ENCODE measurements around the gene FRMD4B.
"Not testable (repeated sequence)": the region's sequence is repeated elsewhere in the genome, so short reads cannot be mapped to it uniquely, and the experiment has no call there.

The FRMD4B gene

DNA sequence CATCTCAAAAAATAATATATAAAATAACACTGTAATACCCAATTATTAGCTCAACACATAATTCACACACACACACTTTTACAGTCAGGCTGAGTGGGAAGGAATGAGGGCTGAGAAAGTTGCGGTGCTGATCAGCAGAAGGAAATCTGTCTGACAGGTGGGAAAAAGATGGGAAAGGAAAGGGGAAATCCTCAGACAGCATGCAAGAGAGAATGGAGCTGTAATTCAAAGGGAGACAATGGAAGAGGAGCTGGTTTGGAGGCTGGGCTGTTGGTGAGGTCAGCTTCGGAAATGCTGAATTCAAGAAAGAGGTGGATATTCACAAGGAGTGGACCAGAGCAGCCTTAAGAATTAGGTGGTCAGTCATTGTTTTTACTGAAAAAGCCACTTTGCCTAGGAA lies 141.8 kb downstream of the FRMD4B start:
- no peak for DNase-seq (ENCODE audit: low read depth)

DNA sequence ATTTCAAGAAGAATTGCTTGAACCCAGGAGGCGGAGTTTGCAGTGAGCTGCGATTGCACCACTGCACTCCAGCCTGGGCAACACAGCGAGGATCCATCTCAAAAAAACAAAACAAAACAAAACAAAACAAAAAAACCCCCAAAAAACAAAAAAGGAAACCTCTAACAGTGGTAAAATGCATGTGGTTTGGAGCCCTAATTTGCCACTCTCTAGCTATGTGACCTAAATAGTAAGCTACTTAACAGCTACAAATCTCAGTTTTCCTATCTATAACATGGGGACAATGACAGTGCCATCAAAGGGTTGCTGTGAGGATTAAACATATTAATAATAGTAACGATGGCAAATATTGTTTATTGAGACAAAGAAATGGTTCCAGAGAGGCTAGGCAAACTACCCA lies 144.1 kb downstream of the FRMD4B start:
- no peak for DNase-seq (ENCODE audit: low read depth)

DNA sequence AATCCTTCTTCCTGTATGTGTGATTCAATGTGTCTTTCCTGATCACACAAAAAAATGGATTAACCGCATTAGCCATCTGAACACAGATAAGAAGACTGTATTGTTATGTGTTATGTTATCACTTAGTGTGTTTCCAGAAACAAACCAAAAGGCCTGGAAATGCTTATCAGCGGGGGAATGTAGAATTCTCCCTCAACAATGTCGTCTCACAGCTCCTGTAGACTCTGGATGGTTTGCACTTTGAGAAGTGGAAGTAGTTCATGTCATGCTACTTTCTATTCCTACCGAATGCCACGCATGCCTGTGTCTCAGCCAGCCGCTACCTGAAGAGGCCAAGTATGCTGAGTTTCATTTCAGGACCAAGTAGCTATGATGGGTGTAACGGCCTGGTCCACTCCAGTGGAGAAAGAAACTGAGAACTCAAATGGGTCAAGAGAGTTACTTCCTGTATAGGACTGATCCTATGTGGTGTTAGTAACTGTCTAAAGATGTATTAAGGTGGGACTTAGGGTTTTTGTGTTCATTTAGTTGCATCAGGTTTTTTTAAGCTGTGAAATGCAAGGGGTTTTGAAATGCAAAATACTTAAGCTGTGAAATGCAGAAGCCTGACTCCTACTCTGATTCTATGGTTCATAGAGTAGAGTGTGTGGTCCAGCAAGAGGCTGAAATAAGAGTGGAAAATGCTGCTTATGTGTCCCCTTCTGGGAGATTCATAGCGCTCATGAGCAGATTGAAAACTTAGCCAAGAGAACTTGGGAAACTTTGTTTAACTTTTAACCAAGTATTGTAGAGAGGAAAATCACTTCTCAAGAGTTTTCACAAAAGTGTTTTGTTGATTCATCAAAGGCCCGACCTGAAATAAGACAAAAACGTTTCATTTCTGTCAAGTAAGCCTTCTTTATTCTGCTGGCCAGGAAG lies 145.0 kb downstream of the FRMD4B start:
- no peak for DNase-seq (ENCODE audit: low read depth)

DNA sequence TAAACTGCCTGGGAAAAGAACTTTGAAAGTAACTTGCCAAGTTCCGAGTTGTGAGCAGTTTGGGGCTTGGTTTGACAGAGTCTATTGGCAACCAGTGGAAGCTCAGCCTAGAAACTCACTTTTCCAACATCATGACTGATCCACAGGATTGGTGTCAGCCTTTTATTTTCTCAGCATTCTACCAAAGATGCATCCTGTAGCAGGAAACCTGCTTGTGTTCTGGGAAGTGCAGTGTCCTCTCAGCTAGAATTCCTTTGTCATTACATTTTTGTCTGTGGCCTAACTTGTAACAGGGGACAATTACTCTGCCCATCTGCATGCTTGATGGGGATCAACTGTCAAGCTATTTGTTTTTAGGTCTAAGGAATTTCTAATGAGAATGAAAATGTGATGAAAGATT lies 146.8 kb downstream of the FRMD4B start:
- DNase-seq (ENCODE audit: low read depth), result no peak

DNA sequence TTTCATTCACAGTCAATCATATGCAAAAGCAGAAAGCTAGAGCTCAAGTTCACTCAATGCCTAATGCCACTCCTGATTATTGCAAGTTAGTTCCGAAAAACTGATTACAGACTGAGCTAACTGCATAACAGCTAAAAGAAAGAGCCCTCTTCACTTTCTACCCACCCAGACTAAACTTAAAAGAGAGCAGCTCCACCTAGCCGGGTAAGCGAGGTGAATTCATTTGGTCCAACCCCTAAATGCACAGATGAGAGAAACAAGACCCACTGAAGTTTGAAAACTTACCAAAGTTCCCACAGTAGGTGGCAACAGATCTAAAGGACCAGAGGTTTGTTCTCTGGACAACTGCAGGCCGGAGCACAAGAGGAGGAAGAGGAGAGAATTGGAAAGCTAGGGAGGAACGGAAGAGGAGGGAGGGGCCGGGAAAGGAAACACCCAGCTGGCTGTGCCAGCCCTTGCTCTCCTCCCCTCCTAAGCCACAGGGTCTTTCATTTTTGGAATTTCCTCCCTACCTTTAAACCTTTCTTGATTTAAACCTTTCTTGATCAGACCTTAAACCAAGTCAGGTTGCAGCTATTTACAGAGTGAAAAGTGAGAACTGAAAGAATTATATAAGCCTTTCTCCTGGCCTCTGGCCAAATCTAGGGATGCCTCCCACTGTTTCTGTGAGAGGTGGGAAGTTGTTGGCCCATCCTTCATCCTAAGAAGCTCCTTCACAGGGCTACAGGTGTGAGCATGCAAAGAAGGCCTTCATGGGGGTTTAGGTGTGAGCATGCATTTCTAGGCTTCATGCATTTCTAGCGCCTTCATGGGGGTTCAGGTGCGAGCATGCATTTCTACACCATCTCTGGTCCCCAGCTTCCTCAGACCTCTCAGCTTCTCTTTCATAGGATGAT lies 148.8 kb downstream of the FRMD4B start:
- DNase-seq (ENCODE audit: low read depth), result no peak

DNA sequence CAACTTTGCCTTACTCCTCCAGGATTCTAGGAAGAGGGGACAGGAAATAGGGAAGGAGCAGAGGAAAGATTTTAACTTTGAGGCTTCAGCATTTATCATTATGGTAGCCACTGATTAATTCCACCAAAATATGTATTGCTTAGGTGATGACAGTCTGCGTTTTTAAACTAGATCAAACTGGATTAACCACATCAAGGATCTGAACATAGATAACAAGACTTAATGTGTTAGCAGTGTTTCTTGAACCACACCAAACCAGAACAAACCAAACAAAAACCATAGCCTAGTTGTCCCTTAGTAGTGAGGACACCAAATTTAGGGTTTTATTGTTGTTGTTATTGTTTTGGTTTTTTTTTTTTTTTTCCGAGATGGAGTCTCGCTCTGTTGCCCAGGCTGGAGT lies 150.0 kb downstream of the FRMD4B start:
- DNase-seq (ENCODE audit: low read depth), result no peak

DNA sequence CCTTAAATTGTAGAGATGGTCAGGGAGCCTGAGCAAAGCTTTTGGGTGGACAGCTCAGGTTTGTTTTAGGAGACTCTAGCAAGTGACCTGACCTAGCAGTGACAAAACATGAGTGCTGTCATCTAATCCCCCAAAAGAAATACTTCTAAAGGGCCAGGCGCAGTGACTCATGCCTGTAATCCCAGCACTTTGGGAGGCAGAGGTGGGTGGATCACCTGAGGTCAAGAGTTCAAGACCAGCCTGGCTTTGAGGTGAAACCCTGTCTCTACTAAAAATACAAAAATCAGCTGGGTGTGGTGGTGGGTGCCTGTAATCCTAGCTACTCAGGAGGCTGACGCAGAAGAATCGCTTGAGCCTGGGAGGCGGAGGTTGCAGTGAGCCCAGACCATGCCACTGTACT lies 150.7 kb downstream of the FRMD4B start:
- not testable (repeated sequence) for DNase-seq (ENCODE audit: low read depth)

DNA sequence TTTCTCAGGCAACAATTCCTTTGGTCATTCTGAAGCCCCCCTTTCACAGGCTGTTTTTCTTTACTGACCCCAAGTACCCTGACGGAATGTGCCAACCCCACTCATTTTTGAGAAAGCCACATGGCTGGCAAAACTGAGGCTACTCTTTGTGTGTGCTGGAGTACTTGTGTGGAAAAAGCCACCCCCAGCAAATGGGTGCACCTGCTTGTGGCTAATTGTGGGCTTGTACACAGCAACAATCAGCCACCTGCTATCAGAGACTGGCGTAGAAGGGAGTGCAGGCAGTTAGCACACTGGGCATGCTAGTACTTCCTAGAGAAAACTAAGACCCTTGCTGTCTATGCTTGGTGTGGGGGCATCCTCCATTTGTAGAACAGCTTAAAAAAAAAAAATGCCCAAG lies 153.4 kb downstream of the FRMD4B start:
- no peak for DNase-seq (ENCODE audit: low read depth)

DNA sequence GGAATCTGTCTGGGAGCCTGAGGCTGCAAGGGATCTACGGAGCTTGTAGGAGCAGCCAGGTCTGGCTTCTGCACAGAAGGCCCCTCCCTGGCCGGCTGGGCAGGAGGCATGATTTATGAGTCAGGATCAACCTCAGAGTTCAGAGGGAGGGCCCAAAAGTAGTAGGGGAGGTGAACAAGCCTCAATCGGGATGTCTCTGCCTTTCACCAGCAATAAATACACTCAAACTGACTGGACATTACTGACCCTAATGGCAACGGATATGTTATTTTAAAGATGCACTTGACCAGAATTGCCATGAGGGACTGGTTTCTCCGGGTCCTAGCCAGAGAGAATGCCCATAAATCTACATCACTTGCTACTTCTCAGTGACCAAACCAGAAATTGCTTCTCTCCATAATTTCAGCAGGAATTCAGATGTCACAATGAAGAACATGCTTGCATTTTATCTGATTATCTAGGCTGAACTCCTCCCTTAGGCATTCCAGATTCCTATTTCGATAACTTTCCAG lies 153.9 kb downstream of the FRMD4B start:
- no peak for DNase-seq (ENCODE audit: low read depth)

DNA sequence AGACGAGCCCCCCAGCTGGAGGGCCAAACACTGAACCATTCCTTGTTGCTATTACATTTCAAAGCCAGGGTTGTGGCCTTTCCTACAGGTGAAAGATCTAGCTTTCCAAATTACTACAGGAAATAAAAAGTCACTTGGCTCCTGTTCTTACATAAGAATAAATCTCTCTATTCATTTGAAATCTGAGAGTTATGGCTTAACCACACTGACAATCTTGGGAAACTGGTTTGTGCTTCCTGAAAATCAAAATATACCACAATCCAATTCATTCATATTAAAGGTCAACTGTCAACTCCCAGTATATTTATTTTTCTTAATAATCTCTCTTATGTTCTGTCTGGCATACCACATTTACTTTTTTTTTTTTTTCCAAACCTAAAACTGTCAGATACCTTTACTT lies 159.8 kb downstream of the FRMD4B start:
- DNase-seq (ENCODE audit: low read depth), result no peak

DNA sequence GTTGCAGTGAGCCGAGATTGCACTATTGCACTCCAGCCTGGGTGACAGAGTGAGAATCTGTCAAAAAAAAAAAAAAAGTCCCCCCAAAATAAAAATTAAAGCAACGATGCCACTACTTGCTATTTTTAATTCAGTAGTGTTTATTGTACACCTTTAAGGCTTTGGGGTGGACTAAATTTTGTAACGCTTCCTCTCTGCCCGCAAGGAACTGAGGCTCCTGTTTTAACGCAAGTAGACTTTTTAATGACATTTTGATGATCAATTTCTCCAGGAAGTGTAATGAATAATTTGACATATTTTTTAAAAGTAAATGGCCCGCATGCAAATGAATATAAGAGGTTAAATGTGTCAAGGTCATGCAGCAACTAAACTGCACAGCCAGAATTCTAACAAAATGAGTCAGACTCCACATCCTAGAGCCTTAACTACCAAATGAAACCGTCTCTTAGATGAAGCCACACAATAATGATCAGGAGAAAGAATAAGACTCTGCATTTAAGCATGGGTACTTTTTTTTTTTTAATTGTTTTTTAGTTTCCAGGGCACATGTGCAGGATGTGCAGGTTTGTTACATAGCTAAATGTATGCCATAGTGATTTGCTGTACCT lies 166.7 kb downstream of the FRMD4B start:
- no peak for DNase-seq (ENCODE audit: low read depth)

DNA sequence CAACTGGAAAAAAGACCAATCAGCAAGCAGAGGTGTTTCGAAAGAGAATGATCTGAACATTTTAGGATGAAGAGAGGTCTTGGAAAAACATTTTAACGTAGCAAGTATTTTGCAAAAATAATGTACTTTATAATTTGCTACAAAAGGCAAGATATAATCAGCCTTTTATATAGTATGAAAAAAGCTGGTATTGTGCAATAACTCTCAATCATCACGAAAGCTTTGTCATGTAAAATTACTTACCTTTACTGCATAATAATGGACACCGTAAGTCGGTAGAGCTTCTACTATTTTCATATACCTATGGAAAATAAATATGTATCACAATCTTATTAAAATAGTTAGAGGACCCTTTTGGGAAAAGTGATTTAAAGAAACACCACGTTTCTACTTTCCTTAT lies 167.8 kb downstream of the FRMD4B start:
- no peak for DNase-seq (ENCODE audit: low read depth)

DNA sequence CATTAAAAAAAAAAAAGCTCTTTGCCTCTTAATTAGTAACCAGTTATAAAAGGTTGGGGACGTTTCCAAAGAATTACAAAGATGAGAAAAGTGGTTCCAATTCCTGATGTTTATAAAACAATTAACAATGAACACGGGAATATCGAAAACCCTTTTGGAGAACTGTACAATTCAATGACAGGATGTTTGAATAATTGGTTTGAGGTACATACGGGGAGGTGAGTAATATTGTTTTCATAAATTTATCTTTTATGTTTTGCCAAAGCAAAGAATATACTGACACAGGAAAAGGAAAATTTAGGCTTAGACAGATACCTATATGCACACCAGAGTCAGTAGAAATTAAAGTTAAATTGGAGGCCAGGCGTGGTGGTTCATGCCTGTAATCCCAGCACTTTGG lies 168.9 kb downstream of the FRMD4B start:
- DNase-seq (ENCODE audit: low read depth), result no peak

DNA sequence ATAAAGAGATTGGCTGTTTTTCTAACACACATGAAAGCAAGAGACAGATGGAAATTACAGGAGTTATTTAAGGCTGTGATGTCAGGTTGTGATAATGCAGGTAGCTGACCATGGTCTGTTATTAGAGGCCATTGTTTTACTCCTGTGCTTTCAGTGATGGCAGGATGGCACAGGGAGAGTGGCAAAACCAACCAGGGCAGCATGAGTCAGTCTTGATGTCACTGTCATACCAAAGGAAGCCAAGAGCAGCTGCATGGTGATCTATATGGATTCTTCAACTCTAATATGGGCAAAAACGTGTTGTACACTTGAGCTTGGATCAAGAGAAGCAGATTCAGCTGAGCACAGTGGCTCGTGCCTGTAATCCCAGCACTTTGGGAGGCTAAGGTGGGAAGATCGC lies 171.6 kb downstream of the FRMD4B start:
- no peak for DNase-seq (ENCODE audit: low read depth)

DNA sequence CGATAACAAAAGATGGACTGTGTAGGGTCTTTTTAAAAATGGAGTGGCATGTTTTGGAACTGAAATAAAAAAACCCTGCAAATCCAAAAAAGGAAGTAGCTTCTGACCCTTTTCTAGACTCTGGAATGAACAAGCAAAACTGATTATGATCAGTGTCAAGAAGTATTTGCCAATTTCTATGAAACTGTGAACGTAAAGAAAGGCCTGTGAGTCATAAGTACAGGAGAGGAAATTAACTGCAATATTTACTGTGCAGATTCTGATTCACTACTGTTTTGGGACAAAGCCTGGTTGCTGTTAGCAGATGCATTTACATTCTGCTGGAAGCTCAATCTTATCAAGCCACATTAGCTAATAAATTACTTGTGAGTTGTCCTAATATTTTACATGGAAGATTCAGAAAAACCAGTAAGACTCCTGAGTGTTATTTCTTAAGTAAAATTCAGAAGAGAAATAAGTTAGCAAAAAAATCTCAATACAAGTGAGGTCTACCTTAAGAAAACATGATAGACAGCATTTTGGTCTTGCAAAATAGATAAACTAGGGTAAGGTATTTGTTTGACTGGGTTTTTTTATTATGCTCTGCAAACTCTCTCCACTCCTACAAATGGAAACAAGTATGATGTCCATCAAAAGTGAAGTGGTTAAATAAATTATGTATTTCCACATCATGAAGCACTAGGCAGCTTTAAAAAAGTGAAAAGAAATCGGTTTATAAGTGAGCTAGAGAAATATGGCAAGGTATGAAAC lies 173.3 kb downstream of the FRMD4B start:
- DNase-seq (ENCODE audit: low read depth), result no peak

DNA sequence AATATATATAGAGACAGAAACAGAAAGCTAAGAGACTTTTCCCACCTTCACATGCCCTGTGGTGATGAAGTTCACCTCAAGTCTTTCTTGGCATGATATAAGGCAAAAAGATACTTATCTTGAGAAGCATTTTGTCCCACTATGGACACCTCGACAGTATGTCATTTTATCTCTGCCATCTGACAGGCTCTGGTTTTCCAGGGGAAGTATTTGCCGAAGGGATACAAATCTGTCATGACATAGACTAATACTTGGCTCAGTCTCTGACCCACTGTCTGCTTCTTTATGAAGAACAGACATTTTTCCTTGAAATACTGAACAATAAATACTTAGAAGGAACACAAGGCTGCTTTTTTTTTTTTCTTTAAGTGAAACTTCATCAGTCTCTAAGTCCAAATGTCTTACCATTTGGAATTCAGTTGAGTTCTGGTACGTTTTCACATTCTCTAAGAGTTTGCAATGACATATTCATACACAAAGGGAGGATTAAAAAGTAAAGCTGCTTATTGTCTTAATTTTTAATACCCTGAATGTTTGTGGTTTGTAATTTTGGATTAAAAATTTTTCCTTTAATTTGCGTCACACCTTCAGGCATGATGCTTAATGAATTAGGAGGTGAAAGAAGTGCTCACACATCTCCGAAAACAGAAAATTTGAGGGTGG lies 175.7 kb downstream of the FRMD4B start:
- DNase-seq (ENCODE audit: low read depth), result no peak

DNA sequence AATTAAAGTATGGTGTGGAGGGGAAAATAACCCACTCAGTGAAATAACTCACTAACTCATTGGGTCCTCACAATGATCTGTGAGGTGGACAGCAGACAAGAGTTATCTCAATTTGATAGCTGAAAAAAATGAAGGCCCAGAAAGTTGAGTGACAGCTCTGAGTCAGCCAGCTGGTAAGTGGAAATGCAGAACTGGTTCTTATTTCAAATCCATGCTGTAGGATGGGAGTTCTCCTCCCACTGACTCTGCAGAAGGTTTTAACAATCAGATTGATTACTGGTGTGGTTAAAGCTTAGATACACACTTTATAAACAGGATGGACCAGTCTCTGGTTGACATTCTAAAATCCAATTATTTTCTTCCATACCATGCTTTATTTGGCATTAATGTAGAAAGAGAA lies 176.5 kb downstream of the FRMD4B start:
- no peak for DNase-seq (ENCODE audit: low read depth)

DNA sequence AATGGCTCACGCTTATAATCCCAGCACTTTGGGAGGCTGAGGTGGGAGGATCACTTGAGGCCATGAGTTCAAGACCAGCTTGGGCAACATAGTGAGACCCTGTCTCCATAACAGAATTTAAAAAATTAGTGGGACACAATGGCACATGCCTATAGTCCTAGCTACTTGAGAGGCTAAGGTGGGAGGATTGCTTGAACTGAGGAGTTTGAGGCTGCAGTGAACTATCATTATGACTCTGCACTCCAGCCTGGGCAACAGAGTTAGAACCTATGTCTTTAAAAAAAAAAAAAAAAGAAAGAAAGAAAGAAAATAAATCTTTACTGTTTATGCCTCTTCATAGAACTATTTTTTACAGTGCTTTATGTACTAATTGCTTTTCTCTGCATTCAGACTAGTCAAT lies 178.9 kb downstream of the FRMD4B start:
- DNase-seq (ENCODE audit: low read depth), result no peak

DNA sequence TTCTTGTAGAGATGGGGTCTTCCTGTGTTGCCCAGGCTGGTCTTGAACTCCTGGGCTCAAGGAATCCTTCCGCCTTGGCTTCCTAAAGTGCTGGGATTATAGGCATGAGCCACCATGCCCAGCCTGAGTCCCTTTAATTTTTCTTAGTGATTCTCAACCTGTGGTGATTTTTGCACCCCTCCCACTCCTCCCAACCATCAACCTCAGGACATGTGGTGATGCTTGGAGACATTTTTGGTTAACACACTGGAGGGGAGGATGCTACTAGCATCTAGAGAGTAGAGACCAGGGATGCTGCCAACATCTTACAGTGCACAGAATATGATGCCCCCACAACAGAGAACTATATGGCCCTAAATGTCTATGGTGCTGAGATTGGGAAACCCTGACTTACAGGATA lies 180.5 kb downstream of the FRMD4B start:
- no peak for DNase-seq (ENCODE audit: low read depth)

DNA sequence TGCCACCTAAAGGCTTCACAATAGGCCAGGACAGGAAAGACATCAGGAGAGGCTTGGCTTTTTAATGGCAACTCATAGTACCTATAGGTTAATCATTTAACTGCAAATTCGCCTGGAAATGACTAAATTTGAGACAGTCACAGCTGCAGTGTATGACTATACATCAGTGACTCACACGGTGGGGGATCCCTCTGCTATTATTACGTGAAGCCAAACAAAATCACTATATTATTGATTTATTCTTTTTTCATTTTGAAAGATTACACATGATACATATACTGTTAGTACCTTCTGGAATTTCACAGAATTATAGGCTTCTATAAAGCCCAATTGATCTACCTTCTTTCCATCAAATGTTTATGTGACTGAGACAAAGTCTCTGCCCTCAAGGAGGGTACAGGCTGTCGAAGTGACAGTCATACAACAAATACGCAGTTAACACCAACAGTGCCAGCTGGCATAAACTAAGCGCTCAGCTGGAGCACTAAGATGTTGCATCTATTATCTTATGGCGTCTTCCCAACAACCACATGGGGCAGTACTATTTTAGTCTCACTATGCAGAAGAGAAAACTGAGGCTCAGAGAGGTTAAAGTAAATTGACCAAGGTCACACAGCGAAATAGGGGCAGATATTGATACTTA lies 181.5 kb downstream of the FRMD4B start:
- no peak for DNase-seq (ENCODE audit: low read depth)
